GM04503 (cell line): ENCODE results near the gene RPL37.
"Not testable (repeated sequence)": the region's sequence is repeated elsewhere in the genome, so short reads cannot be mapped to it uniquely, and the experiment has no call there.

Experiments used
- DNase-seq: peaks from one replicate; pipeline ENCODE4 v3.0.0-alpha.2; 2012; ENCODE audit warnings: low read depth

RPL37 gene

GRCh38 chr5:40834849-40835787 lies at the start of gene RPL37:
Gene RPL37 (minus strand): TSS chr5:40835222. CDS start chr5:40835185, 37 bp downstream.
- DNase-seq: peak; percentile 85

- not testable (repeated sequence) for DNase-seq
These were observed 48.0 kb upstream of the RPL37 start for GRCh38 chr5:40883051-40883450.

GRCh38 chr5:40882291-40882690 lies 47.3 kb upstream of the RPL37 start:
- no peak for DNase-seq

- no peak for DNase-seq
These were observed 44.3 kb upstream of the RPL37 start for GRCh38 chr5:40879163-40879942.

- DNase-seq: no peak
These were observed 42.5 kb upstream of the RPL37 start for GRCh38 chr5:40877371-40877988.

- DNase-seq: no peak
These were observed 40.9 kb upstream of the RPL37 start for GRCh38 chr5:40875958-40876357.

- DNase-seq: no peak
These were observed 38.4 kb upstream of the RPL37 start for GRCh38 chr5:40873286-40873880.

GRCh38 chr5:40872253-40872652 lies 37.2 kb upstream of the RPL37 start:
- DNase-seq: not testable (repeated sequence)

GRCh38 chr5:40871177-40871576 lies 36.2 kb upstream of the RPL37 start:
- no peak for DNase-seq

- DNase-seq: no peak
These were observed 34.4 kb upstream of the RPL37 start for GRCh38 chr5:40869384-40869783.

- no peak for DNase-seq
These were observed 31.8 kb upstream of the RPL37 start for GRCh38 chr5:40866844-40867243.

- DNase-seq: not testable (repeated sequence)
These were observed 30.0 kb upstream of the RPL37 start for GRCh38 chr5:40865004-40865403.

GRCh38 chr5:40860711-40861110 lies 25.7 kb upstream of the RPL37 start:
- DNase-seq: no peak

GRCh38 chr5:40853632-40854192 lies 18.7 kb upstream of the RPL37 start:
- DNase-seq: no peak

- DNase-seq: no peak
These were observed 12.5 kb upstream of the RPL37 start for GRCh38 chr5:40847525-40847924.

GRCh38 chr5:40846371-40846770 lies 11.3 kb upstream of the RPL37 start:
- DNase-seq: no peak

- DNase-seq: no peak
These were observed 9.5 kb upstream of the RPL37 start for GRCh38 chr5:40844565-40844964.

GRCh38 chr5:40842351-40842750 lies 7.3 kb upstream of the RPL37 start:
- DNase-seq: no peak

- no peak for DNase-seq
These were observed 6.2 kb upstream of the RPL37 start, which contains the start of gene CARD6 for GRCh38 chr5:40841068-40841805. Gene CARD6 (plus strand): TSS chr5:40841367. CDS start chr5:40841383, 16 bp downstream.

- no peak for DNase-seq
These were observed 3.1 kb upstream of the RPL37 start for GRCh38 chr5:40838086-40838485.

GRCh38 chr5:40834391-40834848 lies 602 bp downstream of the RPL37 start:
- DNase-seq: no peak
